Liver (tissue), 9 donors: Measurements from ENCODE around the gene MORF4L1. TPM values are rescaled to one million over a fixed set of nuclear protein-coding genes. Genes with fewer than 3 reads are reported as not detected.

Experiments used
- DNase-seq: peaks from one replicate; pipeline ENCODE4 v3.0.0-alpha.2; 2017; ENCODE audit warnings: low spot score
- H3K27ac ChIP-seq, 2 donors: one replicate each; pipeline ENCODE4 v1.7.0; 2013; ENCODE audit warnings: inconsistent platforms in 2 of 2, low read length in 2 of 2, control low read depth in 1 of 2, low read depth in 1 of 2, mild to moderate bottlenecking in 1 of 2
- H3K27me3 ChIP-seq, 4 donors: one replicate each; pipeline versions ENCODE4 v1.6.1 to v1.7.0; 2013; ENCODE audit warnings: low read length in 3 of 4, inconsistent platforms in 1 of 4, mild to moderate bottlenecking in 1 of 4, moderate library complexity in 1 of 4; ENCODE audit not compliant: control insufficient read depth in 4 of 4, insufficient read depth in 4 of 4
- H3K36me3 ChIP-seq, 4 donors: one replicate each; pipeline versions ENCODE4 v1.6.1 to v1.7.0; 2013; ENCODE audit warnings: low read length in 3 of 4, mild to moderate bottlenecking in 3 of 4, low read depth in 1 of 4, moderate library complexity in 1 of 4; ENCODE audit not compliant: control insufficient read depth in 4 of 4, insufficient read depth in 3 of 4
- H3K4me1 ChIP-seq, 4 donors: one replicate each; pipeline versions ENCODE4 v1.6.1 to v1.7.0; 2013; ENCODE audit warnings: low read length in 3 of 4, mild to moderate bottlenecking in 3 of 4, moderate library complexity in 1 of 4; ENCODE audit not compliant: control insufficient read depth in 4 of 4, insufficient read depth in 4 of 4
- H3K4me3 ChIP-seq, 3 donors: one replicate each; pipeline versions ENCODE4 v1.6.1 to v1.7.0; 2013; ENCODE audit warnings: low read length in 3 of 3, control low read depth in 1 of 3, low read depth in 1 of 3, mild to moderate bottlenecking in 1 of 3
- H3K9ac ChIP-seq, 2 donors: one replicate each; pipeline ENCODE4 v1.7.0; 2013; ENCODE audit warnings: low read length in 2 of 2, mild to moderate bottlenecking in 2 of 2, moderate library complexity in 2 of 2, control low read depth in 1 of 2, low read depth in 1 of 2
- H3K9me3 ChIP-seq, 4 donors: one replicate each; pipeline versions ENCODE4 v1.6.1 to v1.7.0; 2013; ENCODE audit warnings: low read length in 3 of 4; ENCODE audit not compliant: control insufficient read depth in 4 of 4
- EGR1 ChIP-seq, 2 donors: IDR thresholded peaks; 2 replicates each; pipeline ENCODE4 v1.6.1; 2016 to 2018; ENCODE audit warnings: antibody characterized with exemption in 2 of 2, low read depth in 2 of 2
- FOXA1 ChIP-seq: IDR thresholded peaks from 2 replicates; pipeline ENCODE4 v1.6.1; 2016; ENCODE audit warnings: antibody characterized with exemption
- FOXA2 ChIP-seq: IDR thresholded peaks from 2 replicates; pipeline ENCODE4 v1.6.1; 2016; ENCODE audit warnings: antibody characterized with exemption
- GABPA ChIP-seq, 2 donors: IDR thresholded peaks in 1 of 2; conservative IDR thresholded peaks in 1 of 2; 2 replicates each; pipeline ENCODE4 v1.6.1; 2016; ENCODE audit warnings: antibody characterized with exemption in 2 of 2, mild to moderate bottlenecking in 1 of 2, moderate library complexity in 1 of 2
- HNF4A ChIP-seq, 2 donors: conservative IDR thresholded peaks; 2 replicates each; pipeline ENCODE4 v1.6.1; 2016; ENCODE audit warnings: antibody characterized with exemption in 2 of 2, mild to moderate bottlenecking in 2 of 2
- HNF4G ChIP-seq: IDR thresholded peaks from 2 replicates; pipeline ENCODE4 v1.6.1; 2016; ENCODE audit warnings: antibody characterized with exemption
- JUND ChIP-seq, 2 donors: IDR thresholded peaks; 2 replicates each; pipeline ENCODE4 v1.6.1; 2016; ENCODE audit warnings: antibody characterized with exemption in 2 of 2
- NR2F2 ChIP-seq: IDR thresholded peaks from 2 replicates; pipeline ENCODE4 v1.6.1; 2016; ENCODE audit warnings: antibody characterized with exemption
- RAD21 ChIP-seq, 2 donors: IDR thresholded peaks; 2 replicates each; pipeline ENCODE4 v1.6.1; 2016; ENCODE audit warnings: antibody characterized with exemption in 2 of 2, mild to moderate bottlenecking in 2 of 2
- REST ChIP-seq: IDR thresholded peaks from 2 replicates; pipeline ENCODE4 v1.6.1; 2016; ENCODE audit warnings: antibody characterized with exemption, mild to moderate bottlenecking
- RXRA ChIP-seq, 2 donors: IDR thresholded peaks; 2 replicates each; pipeline ENCODE4 v1.6.1; 2017 to 2018; ENCODE audit warnings: antibody characterized with exemption in 2 of 2, mild to moderate bottlenecking in 1 of 2
- SP1 ChIP-seq: IDR thresholded peaks from 2 replicates; pipeline ENCODE4 v1.6.1; 2018; ENCODE audit warnings: antibody characterized with exemption, mild to moderate bottlenecking
- TAF1 ChIP-seq: conservative IDR thresholded peaks from 2 replicates; pipeline ENCODE4 v1.6.1; 2016; ENCODE audit warnings: antibody characterized with exemption, mild to moderate bottlenecking
- YY1 ChIP-seq: IDR thresholded peaks from 2 replicates; pipeline ENCODE4 v1.6.1; 2016; ENCODE audit warnings: antibody characterized with exemption, mild to moderate bottlenecking
- WGBS: extraction: QIAGEN DNeasy Blood & Tissue Kit; methylation state at CpG from one replicate; pipeline ENCODE4 v1.1.7; 2013; 5-methylcytosine and 5-hydroxymethylcytosine counted together
- polyA plus RNA-seq, 2 donors: library from polyadenylated mRNA; stranded (reverse) in 1 of 2; unstranded in 1 of 2; fragments of 200-250 nt in 1 of 2; fragments of >200 nt in 1 of 2; fragmentation: Nextera tagmentation in 1 of 2; extraction: Ambion mirVana in 1 of 2; gene quantifications; one replicate each; pipeline versions ENCODE4 v1.2.1 to v1.2.3, GENCODE V29; 2013 to 2015
- total RNA-seq, 2 donors: library from RNA; depleted of rRNA; stranded (reverse); fragments of >200 nt; gene quantifications; one replicate each; pipeline ENCODE4 v1.2.3, GENCODE V29; 2014
- TF ChIP-seq, protein P1 (sequence below): IDR thresholded peaks from 2 replicates; pipeline ENCODE4 v1.6.1; 2016; ENCODE audit warnings: antibody characterized with exemption
- TF ChIP-seq, protein P2 (sequence below): IDR thresholded peaks from 2 replicates; pipeline ENCODE4 v1.6.1; 2016; ENCODE audit warnings: antibody characterized with exemption
- TF ChIP-seq, protein P3 (sequence below): IDR thresholded peaks from 2 replicates; pipeline ENCODE4 v1.6.1; 2016; ENCODE audit warnings: antibody characterized with exemption
- donor health status: healthy.
- donor health status: healthy.
- donor health status: healthy.
- donor health status: healthy.
- donor health status: healthy.

The MORF4L1 gene
- total and polyA plus RNA-seq, 4 donors: 67.5 to 134 (median 123) TPM

DNA sequence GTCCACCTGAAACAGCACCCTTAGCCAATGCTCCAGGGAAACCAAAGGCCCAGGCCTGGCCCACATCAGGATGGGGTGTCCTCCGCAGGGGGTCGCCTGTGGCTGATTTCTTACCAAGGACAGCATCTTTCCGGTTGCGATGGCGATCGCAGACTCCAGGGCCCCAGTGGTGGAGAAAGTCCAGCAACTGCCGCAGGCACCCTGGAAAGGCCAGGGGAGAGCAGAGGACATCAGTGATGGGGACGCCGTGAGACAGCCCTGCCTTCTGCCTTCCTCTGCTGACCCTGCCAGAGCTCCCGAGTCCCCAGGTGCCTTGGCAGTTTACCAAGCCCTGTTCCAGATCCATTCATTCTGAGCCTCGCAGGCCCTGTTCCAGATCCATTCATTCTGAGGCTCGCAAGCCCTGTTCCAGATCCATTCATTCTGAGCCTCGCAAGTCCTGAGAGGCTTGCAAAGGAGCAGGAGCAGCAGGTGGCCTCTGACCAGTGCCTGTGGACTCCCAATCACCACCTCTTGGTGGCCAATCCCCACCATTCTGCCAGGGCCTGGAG lies 59.6 kb downstream of the MORF4L1 start:
- peaks cover 10 to 30% (median 21%) of the 10 kb centered on the region in 4 donors for H3K4me1 ChIP-seq
- no peak overlapping the region for H3K9ac ChIP-seq
- WGBS: 91% methylated on average over 13 of the region's 13 CpGs
- no peak overlapping the region for H3K27ac ChIP-seq
- no peak for TF ChIP-seq SP1
- TF ChIP-seq RXRA (IDR thresholded peaks at IDR 0.05): no peak
- no peak for TF ChIP-seq NR2F2
- TF ChIP-seq, protein P1, sequence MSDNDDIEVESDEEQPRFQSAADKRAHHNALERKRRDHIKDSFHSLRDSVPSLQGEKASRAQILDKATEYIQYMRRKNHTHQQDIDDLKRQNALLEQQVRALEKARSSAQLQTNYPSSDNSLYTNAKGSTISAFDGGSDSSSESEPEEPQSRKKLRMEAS: no peak
- TF ChIP-seq REST: no peak
- TF ChIP-seq, protein P2, sequence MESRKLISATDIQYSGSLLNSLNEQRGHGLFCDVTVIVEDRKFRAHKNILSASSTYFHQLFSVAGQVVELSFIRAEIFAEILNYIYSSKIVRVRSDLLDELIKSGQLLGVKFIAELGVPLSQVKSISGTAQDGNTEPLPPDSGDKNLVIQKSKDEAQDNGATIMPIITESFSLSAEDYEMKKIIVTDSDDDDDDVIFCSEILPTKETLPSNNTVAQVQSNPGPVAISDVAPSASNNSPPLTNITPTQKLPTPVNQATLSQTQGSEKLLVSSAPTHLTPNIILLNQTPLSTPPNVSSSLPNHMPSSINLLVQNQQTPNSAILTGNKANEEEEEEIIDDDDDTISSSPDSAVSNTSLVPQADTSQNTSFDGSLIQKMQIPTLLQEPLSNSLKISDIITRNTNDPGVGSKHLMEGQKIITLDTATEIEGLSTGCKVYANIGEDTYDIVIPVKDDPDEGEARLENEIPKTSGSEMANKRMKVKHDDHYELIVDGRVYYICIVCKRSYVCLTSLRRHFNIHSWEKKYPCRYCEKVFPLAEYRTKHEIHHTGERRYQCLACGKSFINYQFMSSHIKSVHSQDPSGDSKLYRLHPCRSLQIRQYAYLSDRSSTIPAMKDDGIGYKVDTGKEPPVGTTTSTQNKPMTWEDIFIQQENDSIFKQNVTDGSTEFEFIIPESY: no peak
- TF ChIP-seq FOXA2: no peak
- no peak for TF ChIP-seq TAF1
- no peak for TF ChIP-seq JUND (IDR thresholded peaks at IDR 0.05)
- no peak for TF ChIP-seq EGR1 (IDR thresholded peaks at IDR 0.05; ENCODE audit: low read depth in 2 of 2)
- H3K9me3 ChIP-seq: no peaks in the 10 kb centered on the region
- H3K36me3 ChIP-seq: peaks cover 3 to 35% (median 16%) of the 10 kb centered on the region in 4 donors
- H3K27me3 ChIP-seq: no peaks in the 10 kb centered on the region
- H3K4me3 ChIP-seq: no peak overlapping the region
- peak; percentile 21 for DNase-seq

DNA sequence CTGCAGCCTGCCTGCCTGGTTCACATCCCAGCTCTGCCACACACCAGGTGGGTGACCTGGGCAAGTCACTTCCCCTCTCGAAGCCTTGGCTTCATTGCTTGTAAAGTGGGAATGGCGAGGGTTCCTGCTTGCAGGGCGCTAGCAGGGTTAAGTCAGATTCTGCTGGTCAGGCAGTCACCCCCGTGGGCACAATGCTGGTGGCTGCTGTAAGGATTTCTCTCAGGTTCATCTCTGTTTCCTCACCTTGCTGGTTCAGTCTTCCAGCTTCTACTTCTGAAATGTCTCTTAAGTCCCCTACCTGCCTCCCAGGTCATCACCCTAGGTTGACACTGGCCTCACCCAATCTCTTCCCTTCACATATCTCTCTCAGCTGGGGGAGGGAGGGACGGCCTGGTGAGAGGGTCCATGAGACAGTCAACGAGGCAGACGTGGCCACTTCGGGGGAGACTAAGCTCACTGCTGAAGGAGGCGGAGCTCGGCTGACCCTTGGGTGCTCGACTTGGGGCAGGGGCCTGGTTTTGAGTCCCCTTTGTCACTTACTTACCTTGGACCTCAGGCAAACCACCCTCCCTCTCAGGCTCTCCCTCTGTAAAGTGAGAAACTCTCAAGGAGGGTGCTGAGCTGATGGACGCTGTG lies 60.6 kb downstream of the MORF4L1 start:
- peaks cover 10 to 30% (median 21%) of the 10 kb centered on the region in 4 donors for H3K4me1 ChIP-seq
- TF ChIP-seq, protein P1: no peak
- TF ChIP-seq, protein P2: no peak
- TF ChIP-seq HNF4G (no peak), JUND (IDR thresholded peaks at IDR 0.05) (no peak), TAF1 (no peak), YY1 (no peak), HNF4A (conservative IDR thresholded peaks at IDR 0.05) (no peak), EGR1 (IDR thresholded peaks at IDR 0.05; ENCODE audit: low read depth in 2 of 2) (no peak), FOXA1 (no peak), FOXA2 (no peak), RAD21 (IDR thresholded peaks at IDR 0.05) (no peak), GABPA (IDR thresholded peaks at IDR 0.05 in 1 of 2, conservative IDR thresholded peaks at IDR 0.05 in 1 of 2) (no peak)
- TF ChIP-seq, protein P3, sequence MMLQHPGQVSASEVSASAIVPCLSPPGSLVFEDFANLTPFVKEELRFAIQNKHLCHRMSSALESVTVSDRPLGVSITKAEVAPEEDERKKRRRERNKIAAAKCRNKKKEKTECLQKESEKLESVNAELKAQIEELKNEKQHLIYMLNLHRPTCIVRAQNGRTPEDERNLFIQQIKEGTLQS: no peak
- WGBS: 89% methylated on average over 12 of the region's 12 CpGs
- H3K4me3 ChIP-seq: no peak overlapping the region
- no peak overlapping the region for H3K9ac ChIP-seq
- DNase-seq: peak; percentile 25
- no peaks in the 10 kb centered on the region for H3K9me3 ChIP-seq
- H3K27ac ChIP-seq: no peak overlapping the region
- no peaks in the 10 kb centered on the region for H3K27me3 ChIP-seq
- H3K36me3 ChIP-seq: peaks cover 3 to 27% (median 14%) of the 10 kb centered on the region in 4 donors
